Liver (tissue), 9 donors: ENCODE measurements around the gene TENT4A. TPM values are rescaled to one million over a fixed set of nuclear protein-coding genes. Genes with fewer than 3 reads are reported as not detected.

Source experiments
- DNase-seq: peaks from one replicate; pipeline ENCODE4 v3.0.0-alpha.2; 2017; ENCODE audit warnings: low spot score
- H3K27ac ChIP-seq, 2 donors: one replicate each; pipeline ENCODE4 v1.7.0; 2013; ENCODE audit warnings: inconsistent platforms in 2 of 2, low read length in 2 of 2, control low read depth in 1 of 2, low read depth in 1 of 2, mild to moderate bottlenecking in 1 of 2
- H3K27me3 ChIP-seq, 4 donors: one replicate each; pipeline versions ENCODE4 v1.6.1 to v1.7.0; 2013; ENCODE audit warnings: low read length in 3 of 4, inconsistent platforms in 1 of 4, mild to moderate bottlenecking in 1 of 4, moderate library complexity in 1 of 4; ENCODE audit not compliant: control insufficient read depth in 4 of 4, insufficient read depth in 4 of 4
- H3K36me3 ChIP-seq, 4 donors: one replicate each; pipeline versions ENCODE4 v1.6.1 to v1.7.0; 2013; ENCODE audit warnings: low read length in 3 of 4, mild to moderate bottlenecking in 3 of 4, low read depth in 1 of 4, moderate library complexity in 1 of 4; ENCODE audit not compliant: control insufficient read depth in 4 of 4, insufficient read depth in 3 of 4
- H3K4me1 ChIP-seq, 4 donors: one replicate each; pipeline versions ENCODE4 v1.6.1 to v1.7.0; 2013; ENCODE audit warnings: low read length in 3 of 4, mild to moderate bottlenecking in 3 of 4, moderate library complexity in 1 of 4; ENCODE audit not compliant: control insufficient read depth in 4 of 4, insufficient read depth in 4 of 4
- H3K4me3 ChIP-seq, 3 donors: one replicate each; pipeline versions ENCODE4 v1.6.1 to v1.7.0; 2013; ENCODE audit warnings: low read length in 3 of 3, control low read depth in 1 of 3, low read depth in 1 of 3, mild to moderate bottlenecking in 1 of 3
- H3K9ac ChIP-seq, 2 donors: one replicate each; pipeline ENCODE4 v1.7.0; 2013; ENCODE audit warnings: low read length in 2 of 2, mild to moderate bottlenecking in 2 of 2, moderate library complexity in 2 of 2, control low read depth in 1 of 2, low read depth in 1 of 2
- H3K9me3 ChIP-seq, 4 donors: one replicate each; pipeline versions ENCODE4 v1.6.1 to v1.7.0; 2013; ENCODE audit warnings: low read length in 3 of 4; ENCODE audit not compliant: control insufficient read depth in 4 of 4
- ATF3 ChIP-seq: IDR thresholded peaks from 2 replicates; pipeline ENCODE4 v1.6.1; 2016; ENCODE audit warnings: antibody characterized with exemption
- CTCF ChIP-seq: fragments of 150-350 bp; IDR thresholded peaks from 2 replicates; pipeline ENCODE4 v1.5.1; 2017; ENCODE audit warnings: improper control_type of control experiment, low read depth, low read length; ENCODE audit not compliant: missing input control
- EGR1 ChIP-seq, 2 donors: IDR thresholded peaks; 2 replicates each; pipeline ENCODE4 v1.6.1; 2016 to 2018; ENCODE audit warnings: antibody characterized with exemption in 2 of 2, low read depth in 2 of 2
- FOXA1 ChIP-seq: IDR thresholded peaks from 2 replicates; pipeline ENCODE4 v1.6.1; 2016; ENCODE audit warnings: antibody characterized with exemption
- FOXA2 ChIP-seq: IDR thresholded peaks from 2 replicates; pipeline ENCODE4 v1.6.1; 2016; ENCODE audit warnings: antibody characterized with exemption
- GABPA ChIP-seq, 2 donors: IDR thresholded peaks in 1 of 2; conservative IDR thresholded peaks in 1 of 2; 2 replicates each; pipeline ENCODE4 v1.6.1; 2016; ENCODE audit warnings: antibody characterized with exemption in 2 of 2, mild to moderate bottlenecking in 1 of 2, moderate library complexity in 1 of 2
- HNF4A ChIP-seq, 2 donors: conservative IDR thresholded peaks; 2 replicates each; pipeline ENCODE4 v1.6.1; 2016; ENCODE audit warnings: antibody characterized with exemption in 2 of 2, mild to moderate bottlenecking in 2 of 2
- HNF4G ChIP-seq: IDR thresholded peaks from 2 replicates; pipeline ENCODE4 v1.6.1; 2016; ENCODE audit warnings: antibody characterized with exemption
- JUND ChIP-seq, 2 donors: IDR thresholded peaks; 2 replicates each; pipeline ENCODE4 v1.6.1; 2016; ENCODE audit warnings: antibody characterized with exemption in 2 of 2
- MAX ChIP-seq: IDR thresholded peaks from 2 replicates; pipeline ENCODE4 v1.6.1; 2016; ENCODE audit warnings: antibody characterized with exemption
- NR2F2 ChIP-seq: IDR thresholded peaks from 2 replicates; pipeline ENCODE4 v1.6.1; 2016; ENCODE audit warnings: antibody characterized with exemption
- RAD21 ChIP-seq, 2 donors: IDR thresholded peaks; 2 replicates each; pipeline ENCODE4 v1.6.1; 2016; ENCODE audit warnings: antibody characterized with exemption in 2 of 2, mild to moderate bottlenecking in 2 of 2
- REST ChIP-seq: IDR thresholded peaks from 2 replicates; pipeline ENCODE4 v1.6.1; 2016; ENCODE audit warnings: antibody characterized with exemption, mild to moderate bottlenecking
- RXRA ChIP-seq, 2 donors: IDR thresholded peaks; 2 replicates each; pipeline ENCODE4 v1.6.1; 2017 to 2018; ENCODE audit warnings: antibody characterized with exemption in 2 of 2, mild to moderate bottlenecking in 1 of 2
- SP1 ChIP-seq: IDR thresholded peaks from 2 replicates; pipeline ENCODE4 v1.6.1; 2018; ENCODE audit warnings: antibody characterized with exemption, mild to moderate bottlenecking
- TAF1 ChIP-seq: conservative IDR thresholded peaks from 2 replicates; pipeline ENCODE4 v1.6.1; 2016; ENCODE audit warnings: antibody characterized with exemption, mild to moderate bottlenecking
- YY1 ChIP-seq: IDR thresholded peaks from 2 replicates; pipeline ENCODE4 v1.6.1; 2016; ENCODE audit warnings: antibody characterized with exemption, mild to moderate bottlenecking
- ZBTB33 ChIP-seq: IDR thresholded peaks from 2 replicates; pipeline ENCODE4 v1.6.1; 2016; ENCODE audit warnings: antibody characterized with exemption
- WGBS: extraction: QIAGEN DNeasy Blood & Tissue Kit; methylation state at CpG from one replicate; pipeline ENCODE4 v1.1.7; 2013; 5-methylcytosine and 5-hydroxymethylcytosine counted together
- polyA plus RNA-seq, 2 donors: library from polyadenylated mRNA; stranded (reverse) in 1 of 2; unstranded in 1 of 2; fragments of 200-250 nt in 1 of 2; fragments of >200 nt in 1 of 2; fragmentation: Nextera tagmentation in 1 of 2; extraction: Ambion mirVana in 1 of 2; gene quantifications; one replicate each; pipeline versions ENCODE4 v1.2.1 to v1.2.3, GENCODE V29; 2013 to 2015
- total RNA-seq, 2 donors: library from RNA; depleted of rRNA; stranded (reverse); fragments of >200 nt; gene quantifications; one replicate each; pipeline ENCODE4 v1.2.3, GENCODE V29; 2014
- donor health status: healthy.
- donor health status: healthy.
- donor health status: healthy.
- donor health status: healthy.
- donor health status: healthy.

The TENT4A gene
- total and polyA plus RNA-seq, 4 donors: 3.9 to 15.1 (median 8.1) TPM

- DNase-seq: no peak
- Histone ChIP-seq H3K4me1 (no peaks in the 10 kb centered on the region), H3K4me3 (no peak overlapping the region), H3K9ac (no peak overlapping the region), H3K9me3 (no peaks in the 10 kb centered on the region), H3K27me3 (no peaks in the 10 kb centered on the region), H3K36me3 (no peaks in the 10 kb centered on the region), H3K27ac (no peak overlapping the region)
- TF ChIP-seq SP1 (no peak), REST (no peak)
- WGBS: 82% methylated on average over 15 of the region's 15 CpGs
Measured at GRCh38 chr5:6788956-6789649, 75.9 kb downstream of the TENT4A start.

GRCh38 chr5:6790346-6790865 is 77.2 kb downstream of the TENT4A start:
- no peak for TF ChIP-seq ZBTB33
- TF ChIP-seq REST: no peak
- no peak for TF ChIP-seq HNF4G
- TF ChIP-seq GABPA (IDR thresholded peaks at IDR 0.05 in 1 of 2, conservative IDR thresholded peaks at IDR 0.05 in 1 of 2): no peak
- TF ChIP-seq HNF4A (conservative IDR thresholded peaks at IDR 0.05): no peak
- TF ChIP-seq YY1: no peak
- no peak for TF ChIP-seq FOXA2
- no peak for TF ChIP-seq NR2F2
- no peak for TF ChIP-seq EGR1 (IDR thresholded peaks at IDR 0.05; ENCODE audit: low read depth in 2 of 2)
- no peak for TF ChIP-seq MAX
- no peak for TF ChIP-seq FOXA1
- no peak for TF ChIP-seq JUND (IDR thresholded peaks at IDR 0.05)
- TF ChIP-seq TAF1: no peak
- TF ChIP-seq SP1: no peak
- no peak for TF ChIP-seq RAD21 (IDR thresholded peaks at IDR 0.05)
- no peak for TF ChIP-seq RXRA (IDR thresholded peaks at IDR 0.05)
- TF ChIP-seq ATF3: no peak
- no peak for TF ChIP-seq CTCF
- Histone ChIP-seq H3K9me3 (no peaks in the 10 kb centered on the region), H3K36me3 (no peaks in the 10 kb centered on the region), H3K4me3 (no peak overlapping the region), H3K27ac (no peak overlapping the region), H3K9ac (no peak overlapping the region), H3K4me1 (no peaks in the 10 kb centered on the region), H3K27me3 (no peaks in the 10 kb centered on the region)
- no peak for DNase-seq
- WGBS: 84% methylated on average over 8 of the region's 8 CpGs
